HepG2 (cell line): ENCODE data around the gene GHRL. TPM values are rescaled to one million over a fixed set of nuclear protein-coding genes. Genes with fewer than 3 reads are reported as not detected.

ENCODE experiments used
- ATAC-seq: fragments of 200-7000 bp; cut with Tn5 transposase; 3 replicates; pipeline ENCODE4 v1.9.1; 2020; ENCODE audit warnings: mild to moderate bottlenecking, moderate library complexity
- BruUV-seq: library from RNA; stranded (reverse); fragments of 400-500 nt; replicated peaks from 2 replicates; lab custom pipeline; 2021; lab: Mats Ljungman, UMichigan
- CTCF ChIA-PET: fragments of 300-600 bp; formaldehyde crosslinking; extraction: SDS; loops from one replicate; lab custom pipeline; 2021; ENCODE audit warnings: low total read pairs, inconsistent platforms, low intra/inter-chr PET ratio; lab: Yijun Ruan, JAX
- POLR2A ChIA-PET: fragments of 350-600 bp; sonication (Branson Sonifier 250); formaldehyde crosslinking; loops from one replicate; lab custom pipeline; 2020; ENCODE audit warnings: antibody characterized with exemption, inconsistent platforms; lab: Yijun Ruan, JAX
- DNase-seq: peaks from one replicate; pipeline ENCODE4 v3.0.0-alpha.2; 2015; ENCODE audit warnings: low spot score
- FAIRE-seq: peaks from 3 replicates; lab custom pipeline; 2011; peaks lifted over from hg19 to GRCh38; lab: Jason Lieb, UNC
- H2AFZ ChIP-seq: one replicate; pipeline ENCODE4 v1.6.1; 2011; ENCODE audit warnings: low read length, inconsistent platforms
- H3K27ac ChIP-seq: fragments of 300-600 bp; 3 replicates; pipeline ENCODE4 v1.8.0; 2011; ENCODE audit warnings: mixed run types, mild to moderate bottlenecking, mixed read lengths, low read length, inconsistent platforms; ENCODE audit not compliant: insufficient read depth; ENCODE audit errors: extremely low read length
- H3K27me3 ChIP-seq, 2 experiments: fragments of 200-600 bp in 1 of 2; 2 replicates in 1 of 2; 3 replicates in 1 of 2; pipeline versions ENCODE4 v1.6.0 to v1.8.0; 2011; ENCODE audit warnings: low read length in 2 of 2, mild to moderate bottlenecking in 2 of 2, moderate library complexity in 2 of 2, inconsistent platforms in 1 of 2; ENCODE audit not compliant: insufficient read depth in 2 of 2, control insufficient read depth in 1 of 2
- H3K36me3 ChIP-seq, 2 experiments: fragments of 200-600 bp in 1 of 2; replicated peaks in 1 of 2; 2 replicates in 1 of 2; 3 replicates in 1 of 2; pipeline versions ENCODE4 v1.5.1 to v1.8.0; 2011; ENCODE audit warnings: low read length in 2 of 2, inconsistent platforms in 1 of 2; ENCODE audit not compliant: insufficient read depth in 2 of 2, control insufficient read depth in 1 of 2
- H3K4me1 ChIP-seq: 2 replicates; pipeline ENCODE4 v1.5.1; 2012; ENCODE audit warnings: low read length, inconsistent platforms; ENCODE audit not compliant: insufficient read depth
- H3K4me2 ChIP-seq: 2 replicates; pipeline ENCODE4 v1.6.0; 2011; ENCODE audit warnings: low read depth, low read length, inconsistent platforms
- H3K4me3 ChIP-seq, 3 experiments: fragments of 200-600 bp in 1 of 3; sonication (generic), shearing (Covaris generic) in 1 of 3; replicated peaks in 1 of 3; 2 replicates each; pipeline ENCODE4 v1.5.1; 2011 to 2016; ENCODE audit warnings: low read length in 3 of 3, inconsistent platforms in 2 of 3, low read depth in 2 of 3, mild to moderate bottlenecking in 2 of 3, control low read depth in 1 of 3, mixed read lengths in 1 of 3; ENCODE audit not compliant: insufficient read depth in 1 of 3
- H3K79me2 ChIP-seq: one replicate; pipeline ENCODE4 v1.6.1; 2011; ENCODE audit warnings: low read length, inconsistent platforms; ENCODE audit not compliant: insufficient read depth
- H3K9ac ChIP-seq: 2 replicates; pipeline ENCODE4 v1.6.0; 2011; ENCODE audit warnings: mild to moderate bottlenecking, low read depth, low read length, inconsistent platforms; ENCODE audit not compliant: insufficient read depth
- H3K9me3 ChIP-seq: 2 replicates; pipeline ENCODE4 v1.5.1; 2012; ENCODE audit warnings: mild to moderate bottlenecking, low read length
- H4K20me1 ChIP-seq: 2 replicates; pipeline ENCODE4 v1.6.0; 2011; ENCODE audit warnings: inconsistent platforms, mild to moderate bottlenecking, low read length, moderate library complexity; ENCODE audit not compliant: insufficient read depth
- ASH2L ChIP-seq: fragments of 300-600, 200-600 bp; sonication (generic); IDR thresholded peaks from 2 replicates; pipeline ENCODE4 v1.7.0; 2017; ENCODE audit warnings: low read depth, mild to moderate bottlenecking, moderate library complexity, mixed read lengths, low read length; ENCODE audit not compliant: insufficient read length
- HMGA1 ChIP-seq: sonication (generic); formaldehyde crosslinking; conservative IDR thresholded peaks from 2 replicates; pipeline ENCODE4 v1.4.0; 2020; ENCODE audit warnings: missing genetic modification reagents
- KDM5B ChIP-seq: sonication (generic); formaldehyde crosslinking; IDR thresholded peaks from 2 replicates; pipeline ENCODE4 v1.4.0; 2020; ENCODE audit warnings: missing genetic modification reagents, mild to moderate bottlenecking, borderline replicate concordance
- MAF1 ChIP-seq: sonication (generic); formaldehyde crosslinking; IDR thresholded peaks from 2 replicates; pipeline ENCODE4 v1.5.0; 2020; ENCODE audit warnings: missing genetic modification reagents, borderline replicate concordance
- NR2C2 ChIP-seq: sonication (generic); formaldehyde crosslinking; IDR thresholded peaks from 2 replicates; pipeline ENCODE4 v1.4.0; 2020; ENCODE audit warnings: missing genetic modification reagents, mild to moderate bottlenecking, moderate library complexity, borderline replicate concordance
- PTBP1 ChIP-seq: fragments of 200-400 bp; formaldehyde crosslinking; IDR thresholded peaks from 2 replicates; pipeline ENCODE4 v1.6.1; 2018; ENCODE audit warnings: low read length, low read depth; ENCODE audit not compliant: poor library complexity, severe bottlenecking
- RAD51 ChIP-seq: fragments of 450-650 bp; IDR thresholded peaks from 2 replicates; pipeline ENCODE4 v1.6.1; 2016; ENCODE audit warnings: borderline replicate concordance
- ZBTB7A ChIP-seq: sonication (generic); formaldehyde crosslinking; IDR thresholded peaks from 2 replicates; pipeline ENCODE4 v1.8.0; 2022; ENCODE audit warnings: mild to moderate bottlenecking, missing genetic modification reagents
- ZNF644 ChIP-seq: IDR thresholded peaks from 2 replicates; pipeline ENCODE4 v1.6.1; 2016; ENCODE audit warnings: low read depth
- ZNF792 ChIP-seq: IDR thresholded peaks from 2 replicates; pipeline ENCODE4 v1.6.1; 2016
- ZNF816 ChIP-seq: sonication (generic); formaldehyde crosslinking; IDR thresholded peaks from 2 replicates; pipeline ENCODE4 v1.8.0; 2022; ENCODE audit warnings: missing genetic modification reagents, mild to moderate bottlenecking, borderline replicate concordance
- WGBS: methylation state at CpG from one replicate; pipeline ENCODE4 v1.1.6; 2017; ENCODE audit warnings: low lambda C conversion rate; 5-methylcytosine and 5-hydroxymethylcytosine counted together
- in situ Hi-C: cut with HindIII; loops from 2 replicates; pipeline ENCODE4 v1.10.0; 2017; ENCODE audit warnings: low pct_unique_long_range_greater_than_20kb; ENCODE audit not compliant: extremely low pct_ligation_motif_present
- intact Hi-C: fragments of 100-400 bp; cut with micrococcal nuclease; formaldehyde crosslinking; loops from one replicate; pipeline ENCODE4 v1.10.0; 2022; ENCODE audit not compliant: unreplicated experiment
- polyA plus RNA-seq, 8 experiments: library from polyadenylated mRNA; depleted of rRNA in 3 of 8; stranded (reverse) in 7 of 8; unstranded in 1 of 8; fragments of >200 nt; fragmentation: Illumina TruSeq in 4 of 8; extraction: Trizol in 4 of 8; gene quantifications; 2 replicates each; pipeline versions ENCODE4 v1.2.1 to v1.2.3, GENCODE V29; 2011 to 2016; ENCODE audit warnings: low read depth in 4 of 8, missing spikeins in 1 of 8, mixed read lengths in 1 of 8; ENCODE audit not compliant: insufficient read depth in 1 of 8
- total RNA-seq, 5 experiments: library from RNA; depleted of rRNA; stranded (reverse); fragments of >200 nt; fragmentation: Illumina TruSeq; extraction: Trizol; gene quantifications; 2 replicates each; pipeline ENCODE4 v1.2.3, GENCODE V29; 2016; ENCODE audit warnings: low read depth in 1 of 5
- TF ChIP-seq, protein P1 (sequence below): IDR thresholded peaks from 2 replicates; pipeline ENCODE4 v1.6.1; 2012; ENCODE audit warnings: inconsistent platforms
- TF ChIP-seq, protein P2 (sequence below): sonication (generic); formaldehyde crosslinking; IDR thresholded peaks from 2 replicates; pipeline ENCODE4 v1.5.0; 2020; ENCODE audit warnings: mild to moderate bottlenecking, missing genetic modification reagents, moderate library complexity
- TF ChIP-seq, protein P3 (sequence below): sonication (generic); formaldehyde crosslinking; IDR thresholded peaks from 2 replicates; pipeline ENCODE4 v1.4.0; 2020; ENCODE audit warnings: missing genetic modification reagents, borderline replicate concordance

GHRL gene
- total and polyA plus RNA-seq, 2 of the 13 experiments (the other 11 are each of a cell fraction or from before 2014, with no cell fraction given) = 0.09 TPM; not detected in 1

DNA sequence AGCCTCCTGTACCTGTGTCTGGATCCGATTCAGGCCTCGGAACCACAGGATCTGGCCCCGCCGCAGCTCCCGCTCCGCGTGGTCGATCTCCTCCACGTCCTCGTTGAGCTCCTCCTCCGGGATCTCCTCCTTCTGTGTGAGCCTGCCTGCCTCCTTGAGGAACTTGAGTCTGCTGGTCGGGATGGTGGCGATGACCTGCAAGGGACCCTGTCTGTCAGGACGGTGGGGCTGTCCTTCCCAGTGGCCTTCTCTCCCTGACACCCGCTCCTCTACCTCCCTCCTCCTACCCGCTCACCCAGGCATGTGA is 45.4 kb upstream of the GHRL start (continued):
- no peak for TF ChIP-seq ZNF644 (CRISPR knock-in tag)
- TF ChIP-seq, all 625 proteins: peak for 0

DNA sequence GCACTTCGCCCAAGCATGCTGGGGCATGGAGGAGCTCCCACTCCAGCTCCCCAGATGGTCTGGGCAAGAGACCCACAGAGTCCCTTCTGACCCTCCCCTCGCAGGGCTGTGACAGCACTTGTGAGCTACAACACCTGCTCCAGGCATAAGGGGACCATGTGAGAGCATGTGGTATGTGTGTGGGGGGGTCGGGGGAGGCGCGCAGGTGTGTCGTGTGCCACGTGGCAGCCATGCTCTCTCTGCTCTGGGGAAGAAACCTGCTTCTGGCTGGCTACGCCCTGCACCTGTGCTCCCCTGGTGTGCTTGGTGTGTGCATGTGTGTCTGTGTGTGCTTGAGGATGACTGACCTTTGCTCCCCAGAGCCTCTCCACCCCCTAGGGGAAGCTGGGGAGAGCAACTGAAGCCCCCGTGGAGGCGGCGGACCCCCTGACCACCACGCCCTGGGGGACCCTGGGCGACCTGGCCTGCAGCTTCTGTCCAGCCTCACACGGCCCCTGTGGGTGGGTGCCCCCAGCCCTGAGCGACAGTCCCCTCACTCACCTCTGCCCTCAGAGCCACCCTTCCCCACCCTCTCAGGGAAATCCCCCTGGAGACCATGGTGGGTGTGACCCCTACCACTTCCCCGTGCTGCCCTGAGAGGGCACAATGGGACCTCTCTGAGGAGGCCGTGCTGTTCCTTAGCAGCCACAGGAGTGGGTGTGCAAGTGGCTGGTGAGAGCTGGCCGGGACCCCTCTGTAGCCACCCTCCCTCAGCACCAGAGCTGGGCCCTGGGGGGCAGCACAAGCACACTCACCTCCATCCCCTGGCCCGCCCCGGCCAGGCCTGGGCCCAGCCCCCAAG is 44.8 kb upstream of the GHRL start:
- POLR2A ChIA-PET = no interaction called here
- peak overlapping the region; percentile 88; the same call in 1 of the 2 replicates for H3K4me2 ChIP-seq
- no peak for DNase-seq
- intact Hi-C loops (no loop called here), in situ Hi-C loops (no loop called here)
- peak overlapping the region in 1 of 3 experiments; percentile 62; a peak in 1 of 6 replicates for H3K4me3 ChIP-seq
- BruUV-seq = no TSS peak
- H3K4me1 ChIP-seq = peaks cover 54% of the 10 kb centered on the region
- no peak overlapping the region for H3K9ac ChIP-seq
- H3K9me3 ChIP-seq = no peaks in the 10 kb centered on the region
- H3K27me3 ChIP-seq = peaks cover 2 to 4% of the 10 kb centered on the region in 2 experiments; a peak in 3 of 5 replicates
- CTCF ChIA-PET = no interaction called here
- H3K79me2 ChIP-seq = no peaks in the 10 kb centered on the region
- no peak overlapping the region for H2AFZ ChIP-seq
- FAIRE-seq = no peak
- no peak overlapping the region for H3K27ac ChIP-seq
- WGBS = 89% methylated on average over 3 of the region's 20 CpGs
- H4K20me1 ChIP-seq = no peaks in the 10 kb centered on the region
- no peaks in the 10 kb centered on the region for H3K36me3 ChIP-seq
- no peak for ATAC-seq
- TF ChIP-seq ZNF792 (CRISPR knock-in tag) (no peak), HMGA1 (no peak), PTBP1 (no peak), NR2C2 (CRISPR knock-in tag) (no peak), MAF1 (no peak), ASH2L (no peak), ZNF816 (CRISPR knock-in tag) (no peak), KDM5B (CRISPR knock-in tag) (peak; percentile 41; the same call in 1 of the 2 replicates), ZBTB7A (CRISPR knock-in tag) (peak; percentile 57), RAD51 (no peak)
- TF ChIP-seq, protein P1, sequence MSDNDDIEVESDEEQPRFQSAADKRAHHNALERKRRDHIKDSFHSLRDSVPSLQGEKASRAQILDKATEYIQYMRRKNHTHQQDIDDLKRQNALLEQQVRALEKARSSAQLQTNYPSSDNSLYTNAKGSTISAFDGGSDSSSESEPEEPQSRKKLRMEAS = peak; percentile 53
- TF ChIP-seq, protein P2, sequence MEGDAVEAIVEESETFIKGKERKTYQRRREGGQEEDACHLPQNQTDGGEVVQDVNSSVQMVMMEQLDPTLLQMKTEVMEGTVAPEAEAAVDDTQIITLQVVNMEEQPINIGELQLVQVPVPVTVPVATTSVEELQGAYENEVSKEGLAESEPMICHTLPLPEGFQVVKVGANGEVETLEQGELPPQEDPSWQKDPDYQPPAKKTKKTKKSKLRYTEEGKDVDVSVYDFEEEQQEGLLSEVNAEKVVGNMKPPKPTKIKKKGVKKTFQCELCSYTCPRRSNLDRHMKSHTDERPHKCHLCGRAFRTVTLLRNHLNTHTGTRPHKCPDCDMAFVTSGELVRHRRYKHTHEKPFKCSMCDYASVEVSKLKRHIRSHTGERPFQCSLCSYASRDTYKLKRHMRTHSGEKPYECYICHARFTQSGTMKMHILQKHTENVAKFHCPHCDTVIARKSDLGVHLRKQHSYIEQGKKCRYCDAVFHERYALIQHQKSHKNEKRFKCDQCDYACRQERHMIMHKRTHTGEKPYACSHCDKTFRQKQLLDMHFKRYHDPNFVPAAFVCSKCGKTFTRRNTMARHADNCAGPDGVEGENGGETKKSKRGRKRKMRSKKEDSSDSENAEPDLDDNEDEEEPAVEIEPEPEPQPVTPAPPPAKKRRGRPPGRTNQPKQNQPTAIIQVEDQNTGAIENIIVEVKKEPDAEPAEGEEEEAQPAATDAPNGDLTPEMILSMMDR (CRISPR knock-in tag) = 0 out of 2 replicates have a peak, but pooled peaks have one; percentile 8
- TF ChIP-seq, protein P3, sequence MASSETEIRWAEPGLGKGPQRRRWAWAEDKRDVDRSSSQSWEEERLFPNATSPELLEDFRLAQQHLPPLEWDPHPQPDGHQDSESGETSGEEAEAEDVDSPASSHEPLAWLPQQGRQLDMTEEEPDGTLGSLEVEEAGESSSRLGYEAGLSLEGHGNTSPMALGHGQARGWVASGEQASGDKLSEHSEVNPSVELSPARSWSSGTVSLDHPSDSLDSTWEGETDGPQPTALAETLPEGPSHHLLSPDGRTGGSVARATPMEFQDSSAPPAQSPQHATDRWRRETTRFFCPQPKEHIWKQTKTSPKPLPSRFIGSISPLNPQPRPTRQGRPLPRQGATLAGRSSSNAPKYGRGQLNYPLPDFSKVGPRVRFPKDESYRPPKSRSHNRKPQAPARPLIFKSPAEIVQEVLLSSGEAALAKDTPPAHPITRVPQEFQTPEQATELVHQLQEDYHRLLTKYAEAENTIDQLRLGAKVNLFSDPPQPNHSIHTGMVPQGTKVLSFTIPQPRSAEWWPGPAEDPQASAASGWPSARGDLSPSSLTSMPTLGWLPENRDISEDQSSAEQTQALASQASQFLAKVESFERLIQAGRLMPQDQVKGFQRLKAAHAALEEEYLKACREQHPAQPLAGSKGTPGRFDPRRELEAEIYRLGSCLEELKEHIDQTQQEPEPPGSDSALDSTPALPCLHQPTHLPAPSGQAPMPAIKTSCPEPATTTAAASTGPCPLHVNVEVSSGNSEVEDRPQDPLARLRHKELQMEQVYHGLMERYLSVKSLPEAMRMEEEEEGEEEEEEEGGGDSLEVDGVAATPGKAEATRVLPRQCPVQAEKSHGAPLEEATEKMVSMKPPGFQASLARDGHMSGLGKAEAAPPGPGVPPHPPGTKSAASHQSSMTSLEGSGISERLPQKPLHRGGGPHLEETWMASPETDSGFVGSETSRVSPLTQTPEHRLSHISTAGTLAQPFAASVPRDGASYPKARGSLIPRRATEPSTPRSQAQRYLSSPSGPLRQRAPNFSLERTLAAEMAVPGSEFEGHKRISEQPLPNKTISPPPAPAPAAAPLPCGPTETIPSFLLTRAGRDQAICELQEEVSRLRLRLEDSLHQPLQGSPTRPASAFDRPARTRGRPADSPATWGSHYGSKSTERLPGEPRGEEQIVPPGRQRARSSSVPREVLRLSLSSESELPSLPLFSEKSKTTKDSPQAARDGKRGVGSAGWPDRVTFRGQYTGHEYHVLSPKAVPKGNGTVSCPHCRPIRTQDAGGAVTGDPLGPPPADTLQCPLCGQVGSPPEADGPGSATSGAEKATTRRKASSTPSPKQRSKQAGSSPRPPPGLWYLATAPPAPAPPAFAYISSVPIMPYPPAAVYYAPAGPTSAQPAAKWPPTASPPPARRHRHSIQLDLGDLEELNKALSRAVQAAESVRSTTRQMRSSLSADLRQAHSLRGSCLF (CRISPR knock-in tag) = no peak
